ACC112 (cell line): ENCODE measurements around the gene IL1RAPL2.
"Not testable (repeated sequence)": the region's sequence is repeated elsewhere in the genome, so short reads cannot be mapped to it uniquely, and the experiment has no call there.

Experiments
- H2AFZ ChIP-seq: fragments of 200-600 bp; sonication (generic); one replicate; pipeline ENCODE4 v1.6.0; 2017; ENCODE audit warnings: antibody characterized with exemption, low read length; ENCODE audit not compliant: unreplicated experiment
- H3K27ac ChIP-seq: fragments of 200-600 bp; sonication (generic); 2 replicates; pipeline ENCODE4 v1.5.1; 2014; ENCODE audit warnings: low read depth, mild to moderate bottlenecking, antibody characterized with exemption, low read length, moderate library complexity
- H3K27me3 ChIP-seq: fragments of 200-600 bp; sonication (generic); 2 replicates; pipeline ENCODE4 v1.6.1; 2014; ENCODE audit warnings: mild to moderate bottlenecking, antibody characterized with exemption, low read length, moderate library complexity, mixed read lengths; ENCODE audit not compliant: insufficient read depth
- H3K36me3 ChIP-seq: fragments of 200-600 bp; sonication (generic); 2 replicates; pipeline ENCODE4 v1.6.1; 2016; ENCODE audit warnings: mild to moderate bottlenecking, antibody characterized with exemption, low read length, moderate library complexity, mixed read lengths; ENCODE audit not compliant: insufficient read depth
- H3K4me1 ChIP-seq: fragments of 200-600 bp; sonication (generic); one replicate; pipeline ENCODE4 v1.6.1; 2016; ENCODE audit warnings: low read length, mixed read lengths; ENCODE audit not compliant: insufficient read depth, unreplicated experiment, control insufficient read depth
- H3K4me3 ChIP-seq: fragments of 200-600 bp; sonication (generic); 2 replicates; pipeline ENCODE4 v1.5.1; 2014; ENCODE audit warnings: mild to moderate bottlenecking, low read depth, low read length
- H3K79me2 ChIP-seq: fragments of 200-600 bp; sonication (generic); one replicate; pipeline ENCODE4 v1.6.0; 2016; ENCODE audit warnings: low read length; ENCODE audit not compliant: control insufficient read depth, unreplicated experiment, insufficient read depth

IL1RAPL2 gene

GRCh38 chrX:105006996-105007395 lies 441.0 kb downstream of the IL1RAPL2 start:
- Histone ChIP-seq H3K79me2 (no peaks in the 10 kb centered on the region), H2AFZ (no peak overlapping the region), H3K4me3 (no peak overlapping the region), H3K4me1 (no peaks in the 10 kb centered on the region), H3K27ac (no peak overlapping the region), H3K36me3 (no peaks in the 10 kb centered on the region), H3K27me3 (no peaks in the 10 kb centered on the region)

- no peaks in the 10 kb centered on the region for H3K4me1 ChIP-seq
- no peak overlapping the region for H2AFZ ChIP-seq
- H3K36me3 ChIP-seq = no peaks in the 10 kb centered on the region
- no peaks in the 10 kb centered on the region for H3K27me3 ChIP-seq
- H3K4me3 ChIP-seq = no peak overlapping the region
- no peaks in the 10 kb centered on the region for H3K79me2 ChIP-seq
- no peak overlapping the region for H3K27ac ChIP-seq
Observed at GRCh38 chrX:105013719-105014118, 447.7 kb downstream of the IL1RAPL2 start.

DNA sequence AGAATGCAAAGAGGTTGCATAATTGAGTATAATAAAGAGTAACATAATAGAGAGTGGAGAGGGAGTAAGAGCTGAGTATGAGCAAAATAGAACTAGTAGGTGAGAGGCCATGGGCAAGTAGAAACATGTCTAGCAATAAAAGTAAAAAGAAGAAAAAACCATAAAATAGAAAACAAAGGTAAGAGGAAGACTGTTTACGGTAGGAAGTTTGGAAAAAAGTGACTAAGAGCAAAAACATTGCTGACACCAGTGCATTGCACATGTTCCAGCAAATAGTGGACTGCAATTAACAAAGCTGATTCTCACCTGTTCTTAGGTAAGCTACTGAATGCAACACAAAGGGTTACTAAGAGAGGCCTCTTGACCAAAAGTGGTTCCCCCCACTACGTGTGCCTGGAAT lies 451.6 kb downstream of the IL1RAPL2 start:
- Histone ChIP-seq H3K4me3 (no peak overlapping the region), H3K4me1 (no peaks in the 10 kb centered on the region), H3K79me2 (no peaks in the 10 kb centered on the region), H2AFZ (no peak overlapping the region), H3K36me3 (no peaks in the 10 kb centered on the region), H3K27me3 (no peaks in the 10 kb centered on the region), H3K27ac (no peak overlapping the region)

- H3K79me2 ChIP-seq = no peaks in the 10 kb centered on the region
- H3K27me3 ChIP-seq = no peaks in the 10 kb centered on the region
- no peak overlapping the region for H3K27ac ChIP-seq
- H3K36me3 ChIP-seq = no peaks in the 10 kb centered on the region
- no peak overlapping the region for H2AFZ ChIP-seq
- no peaks in the 10 kb centered on the region for H3K4me1 ChIP-seq
- no peak overlapping the region for H3K4me3 ChIP-seq
Observed at GRCh38 chrX:105018865-105019264, 452.9 kb downstream of the IL1RAPL2 start.

DNA sequence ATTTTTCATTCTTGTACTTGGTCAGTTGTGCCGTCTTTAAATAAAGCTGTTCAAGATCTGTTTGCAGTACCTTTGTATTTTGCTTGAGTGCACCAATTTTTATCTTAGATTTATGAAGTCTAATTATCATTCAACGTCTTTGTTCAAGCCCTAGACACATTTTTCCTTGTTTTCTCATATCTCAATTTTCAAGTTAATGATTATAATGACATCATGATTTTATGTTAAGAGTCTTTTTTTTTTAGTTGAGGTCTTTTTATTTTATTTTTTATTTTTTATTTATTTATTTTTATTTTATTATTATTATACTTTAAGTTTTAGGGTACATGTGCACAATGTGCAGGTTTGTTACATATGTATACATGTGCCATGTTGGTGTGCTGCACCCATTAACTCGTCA lies 463.0 kb downstream of the IL1RAPL2 start:
- not testable (repeated sequence) for H3K36me3 ChIP-seq, H3K4me3 ChIP-seq, H3K79me2 ChIP-seq, H3K27me3 ChIP-seq, H3K27ac ChIP-seq, H3K4me1 ChIP-seq, H2AFZ ChIP-seq

- Histone ChIP-seq H3K4me1 (no peaks in the 10 kb centered on the region), H3K79me2 (no peaks in the 10 kb centered on the region), H3K4me3 (no peak overlapping the region), H3K36me3 (no peaks in the 10 kb centered on the region), H3K27me3 (no peaks in the 10 kb centered on the region), H2AFZ (no peak overlapping the region), H3K27ac (no peak overlapping the region)
Observed at GRCh38 chrX:105038672-105039328, 472.8 kb downstream of the IL1RAPL2 start.

DNA sequence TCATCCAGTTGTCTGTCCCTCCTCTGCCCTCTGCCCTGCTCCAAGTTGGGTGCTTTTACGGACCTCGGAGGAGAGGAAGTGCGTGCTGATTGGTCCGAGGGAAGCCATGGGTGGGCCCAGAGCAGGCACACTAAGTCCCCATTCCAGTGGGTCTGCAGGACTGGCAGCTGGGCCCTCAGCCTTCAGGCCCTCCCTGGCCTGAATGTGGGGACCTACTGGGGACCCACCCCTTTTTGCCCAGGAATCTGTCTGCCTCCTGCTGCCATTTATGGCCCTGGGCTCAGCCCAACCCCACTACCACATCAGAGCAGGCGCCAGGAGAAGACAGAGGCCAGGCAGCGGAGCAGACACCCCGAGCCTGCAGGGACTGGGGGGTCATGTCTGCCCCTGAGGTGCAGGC lies 484.9 kb downstream of the IL1RAPL2 start:
- Histone ChIP-seq H3K4me1 (no peaks in the 10 kb centered on the region), H2AFZ (no peak overlapping the region), H3K27me3 (no peaks in the 10 kb centered on the region)

DNA sequence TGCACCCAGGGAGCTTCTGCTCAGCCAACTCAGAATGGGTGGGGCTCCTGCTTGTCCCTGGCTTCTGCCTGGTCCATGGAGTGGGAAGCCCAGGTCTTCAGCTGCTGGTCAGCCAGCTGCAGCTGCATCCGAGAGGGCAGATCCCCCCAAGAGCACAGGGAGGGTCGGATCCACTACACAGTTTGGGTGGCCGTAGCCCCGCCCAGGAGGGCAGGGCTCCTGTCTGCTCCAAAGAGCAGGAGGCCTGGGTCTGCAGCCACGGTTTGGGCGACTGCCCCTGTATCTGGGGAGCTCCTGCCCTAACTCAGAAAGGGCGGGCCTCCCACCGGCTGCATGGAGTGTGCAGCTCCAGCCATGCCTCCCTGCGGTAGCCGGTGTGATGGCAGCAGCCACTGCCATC lies 485.4 kb downstream of the IL1RAPL2 start:
- no peak overlapping the region for H2AFZ ChIP-seq
- H3K4me3 ChIP-seq = no peak overlapping the region
- no peak overlapping the region for H3K27ac ChIP-seq

More for the DNA sequence above, 484.9 kb downstream of the IL1RAPL2 start:
- H3K79me2 ChIP-seq = no peaks in the 10 kb centered on the region
- no peak overlapping the region for H3K4me3 ChIP-seq
- H3K36me3 ChIP-seq = no peaks in the 10 kb centered on the region
- H3K27ac ChIP-seq = no peak overlapping the region

GRCh38 chrX:105052926-105053325 lies 486.9 kb downstream of the IL1RAPL2 start:
- no peaks in the 10 kb centered on the region for H3K36me3 ChIP-seq
- no peak overlapping the region for H3K4me3 ChIP-seq
- no peaks in the 10 kb centered on the region for H3K4me1 ChIP-seq

More for the DNA sequence above, 485.4 kb downstream of the IL1RAPL2 start:
- no peaks in the 10 kb centered on the region for H3K36me3 ChIP-seq
- H3K27me3 ChIP-seq = no peaks in the 10 kb centered on the region
- no peaks in the 10 kb centered on the region for H3K79me2 ChIP-seq
- no peaks in the 10 kb centered on the region for H3K4me1 ChIP-seq

DNA sequence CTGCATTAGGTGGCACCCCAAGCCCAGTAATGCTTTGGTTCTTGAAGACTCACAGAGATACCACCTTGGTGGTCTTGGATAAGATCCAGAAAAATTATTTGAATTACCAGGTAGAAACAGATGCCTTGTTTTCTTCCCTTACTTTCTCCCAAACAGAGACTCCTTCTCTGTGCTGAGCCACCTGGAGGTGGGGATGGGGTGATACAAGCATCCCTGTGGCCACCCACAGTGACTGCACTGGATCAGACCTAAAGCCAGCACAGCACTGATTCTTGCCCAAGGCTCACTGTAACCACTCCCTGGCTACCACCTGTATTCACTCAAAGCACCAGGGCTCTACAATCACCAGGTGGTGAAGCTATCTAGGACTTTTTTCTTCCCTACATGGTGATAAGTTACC lies 497.7 kb downstream of the IL1RAPL2 start:
- Histone ChIP-seq H3K36me3 (no peaks in the 10 kb centered on the region), H2AFZ (no peak overlapping the region), H3K27me3 (no peaks in the 10 kb centered on the region), H3K4me3 (no peak overlapping the region), H3K79me2 (no peaks in the 10 kb centered on the region), H3K4me1 (no peaks in the 10 kb centered on the region), H3K27ac (no peak overlapping the region)

More at GRCh38 chrX:105052926-105053325, 486.9 kb downstream of the IL1RAPL2 start:
- Histone ChIP-seq H3K27ac (no peak overlapping the region), H3K27me3 (no peaks in the 10 kb centered on the region), H2AFZ (no peak overlapping the region), H3K79me2 (no peaks in the 10 kb centered on the region)

DNA sequence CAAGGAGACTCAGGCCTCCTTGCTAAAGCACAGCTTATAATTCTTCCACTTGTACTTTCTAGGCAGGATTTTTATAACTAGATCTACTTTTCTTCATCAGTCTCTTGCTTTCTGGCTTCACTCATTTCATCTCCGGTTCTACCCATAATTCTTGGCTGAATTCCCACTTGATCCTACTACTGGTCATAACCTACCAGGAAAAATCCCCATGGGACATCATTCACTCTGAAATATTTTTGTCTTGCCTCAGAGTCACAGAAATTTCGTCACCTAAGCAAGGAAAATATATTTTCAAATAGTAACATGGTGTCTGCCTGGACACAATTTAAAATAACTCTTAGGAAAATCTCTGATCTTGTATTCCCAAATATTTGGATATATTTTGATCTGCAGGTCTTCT lies 532.2 kb downstream of the IL1RAPL2 start:
- no peaks in the 10 kb centered on the region for H3K4me1 ChIP-seq
- H3K27ac ChIP-seq = no peak overlapping the region
- H3K27me3 ChIP-seq = no peaks in the 10 kb centered on the region
- no peak overlapping the region for H3K4me3 ChIP-seq
- H2AFZ ChIP-seq = no peak overlapping the region
- no peaks in the 10 kb centered on the region for H3K79me2 ChIP-seq
- H3K36me3 ChIP-seq = no peaks in the 10 kb centered on the region
